Glomerular visceral epithelial cell (primary cell): ENCODE data around the gene MYO19.
"Not testable (repeated sequence)": the region's sequence is repeated elsewhere in the genome, so short reads cannot be mapped to it uniquely, and the experiment has no call there.

ENCODE experiments used
- DNase-seq: peaks from one replicate; pipeline ENCODE4 v3.0.0-alpha.2; 2016; ENCODE audit errors: extremely low spot score

MYO19 gene

DNA sequence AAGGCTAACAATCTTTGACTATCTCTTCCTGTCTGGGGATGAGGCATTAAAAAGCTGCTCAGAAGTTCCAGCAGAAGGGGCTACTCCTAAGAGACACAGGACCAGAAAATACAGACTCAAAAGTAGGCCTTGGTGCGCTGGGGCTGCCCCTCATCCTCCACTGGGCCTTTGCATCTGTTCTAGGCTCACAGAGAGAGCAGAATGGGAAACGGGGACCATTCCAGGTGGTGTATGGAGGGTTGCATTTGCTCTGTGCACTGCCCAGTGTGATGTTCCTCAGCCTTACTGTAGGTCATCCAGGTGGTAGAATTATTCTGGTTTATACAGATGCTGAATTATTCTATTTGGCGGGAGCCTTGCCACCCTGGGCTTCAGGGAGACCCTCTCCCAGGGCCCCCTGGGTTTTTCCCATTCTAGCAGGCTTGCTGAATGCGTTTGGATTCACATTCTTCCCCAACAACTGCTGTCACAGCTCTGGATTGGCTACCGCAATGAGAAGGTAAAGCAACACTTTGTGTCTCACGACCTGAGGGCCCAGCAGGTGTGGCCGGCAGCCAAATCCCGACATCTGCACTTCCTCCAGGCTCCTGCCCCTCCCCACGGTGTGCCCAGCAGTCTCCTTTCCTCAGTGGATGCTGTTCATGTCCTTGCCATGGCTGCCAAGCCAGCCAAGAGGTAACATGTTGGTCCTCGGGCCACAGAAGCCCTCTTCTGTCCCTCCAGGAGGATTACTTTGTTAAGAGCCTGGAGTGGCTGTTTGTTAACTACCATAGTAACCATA lies 73.1 kb downstream of the MYO19 start:
- DNase-seq = no peak

DNA sequence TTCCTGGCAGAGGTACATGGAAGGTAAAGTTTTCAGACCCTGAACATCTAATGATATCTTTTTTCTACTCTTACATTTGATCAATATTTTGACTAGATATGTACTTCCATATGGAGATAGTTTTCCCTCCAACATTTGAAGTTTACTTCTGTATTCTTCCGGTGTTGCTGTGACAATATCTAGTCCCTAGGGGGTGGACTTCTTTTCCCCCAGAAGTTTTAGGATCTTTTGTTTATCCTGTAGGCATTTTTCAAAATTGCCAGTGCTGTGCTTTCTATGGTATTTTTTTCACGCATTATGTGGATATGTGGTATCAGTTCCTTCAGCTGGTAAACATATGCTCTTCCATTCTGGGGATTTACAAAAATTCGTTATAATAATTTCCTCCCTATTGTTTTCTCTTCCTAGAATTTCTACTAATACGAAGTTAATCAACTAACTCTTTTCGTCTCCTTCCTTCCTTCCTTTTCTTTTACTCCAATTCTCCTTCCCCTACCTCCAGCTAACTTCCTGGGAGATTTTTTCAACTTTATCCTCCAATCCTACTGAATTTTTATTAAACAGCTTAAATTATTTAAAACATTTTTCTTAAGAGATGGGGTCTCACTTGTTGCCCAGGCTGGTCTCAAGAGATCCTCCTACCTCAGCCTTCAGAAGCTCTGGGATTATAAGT lies 74.3 kb downstream of the MYO19 start:
- no peak for DNase-seq

DNA sequence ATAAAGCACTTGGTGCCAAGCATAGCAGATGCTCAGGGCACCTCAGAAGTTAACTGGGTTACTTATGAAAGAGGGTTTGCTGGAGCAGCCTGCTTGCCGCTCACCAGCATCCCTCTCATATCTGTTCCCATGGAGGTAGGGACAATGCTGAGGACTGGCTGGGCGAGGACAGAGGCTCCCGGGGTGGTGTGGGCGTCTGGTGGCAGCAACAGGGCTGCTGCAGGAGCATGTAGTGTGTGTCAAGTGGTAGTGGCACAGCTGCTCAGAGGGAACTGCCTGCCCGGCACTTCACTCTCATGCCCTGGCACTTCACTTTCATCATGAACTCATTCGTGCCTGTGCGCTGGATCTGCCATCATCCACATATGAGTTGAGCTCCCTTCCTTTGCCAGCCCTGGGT lies 75.1 kb downstream of the MYO19 start:
- no peak for DNase-seq

DNA sequence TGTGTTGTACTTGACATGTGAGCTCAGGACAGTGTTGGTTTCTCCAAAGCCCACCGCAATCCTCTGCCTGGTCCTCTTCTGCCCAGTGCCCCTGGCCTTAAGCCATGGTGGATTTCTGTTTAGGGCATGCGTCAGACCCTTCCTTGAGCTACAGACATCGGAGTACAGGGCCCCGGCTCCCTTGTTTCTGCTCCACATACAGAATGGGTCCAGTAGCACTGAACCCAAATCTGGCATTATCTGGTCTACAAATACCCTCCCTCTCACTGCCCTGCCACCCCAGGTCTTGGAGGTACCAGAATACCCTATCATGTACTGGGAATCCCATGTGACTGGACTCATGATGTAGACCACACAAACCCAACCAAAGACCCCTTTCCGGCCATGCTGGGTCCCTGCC lies 75.6 kb downstream of the MYO19 start:
- DNase-seq = no peak

DNA sequence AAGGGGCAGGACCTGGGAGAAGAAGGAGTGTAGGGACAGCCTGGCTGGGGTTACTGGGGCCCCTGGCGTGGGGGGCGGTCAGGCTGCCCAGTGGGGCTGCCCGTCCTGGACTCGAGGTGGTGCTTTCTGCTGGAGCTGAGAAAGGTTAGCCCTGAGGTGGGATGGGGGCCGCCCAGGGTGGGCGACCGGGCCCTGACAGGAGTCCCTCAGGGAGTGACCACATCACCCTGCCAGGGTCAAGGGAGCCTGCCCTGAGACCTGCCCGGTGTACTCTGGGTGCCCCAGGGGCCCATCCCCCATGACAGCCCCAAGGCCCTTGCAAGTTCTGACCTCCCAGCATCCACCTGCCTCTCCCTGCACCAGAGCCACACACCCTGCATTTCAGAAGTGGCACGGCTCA lies 77.0 kb downstream of the MYO19 start:
- not testable (repeated sequence) for DNase-seq

DNA sequence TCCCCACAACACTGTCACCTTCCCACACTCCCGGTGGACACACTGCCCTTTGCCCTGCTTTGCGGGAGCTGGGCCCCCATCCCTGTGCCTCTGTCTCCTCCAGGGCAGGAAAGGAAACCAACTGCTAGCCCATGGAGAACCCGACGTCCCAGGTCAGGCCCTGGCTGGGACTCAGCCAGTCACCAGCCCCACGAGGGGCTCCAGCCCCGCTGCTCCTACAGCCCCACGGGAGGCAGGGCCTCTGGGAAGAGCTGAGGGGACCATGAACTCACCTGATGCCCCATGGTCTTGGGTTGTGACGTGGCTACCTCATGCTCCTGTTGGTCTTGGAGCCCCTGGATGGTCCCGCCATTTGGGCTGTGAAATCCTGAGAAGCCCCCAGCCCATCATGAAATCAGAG lies 81.8 kb downstream of the MYO19 start:
- DNase-seq = not testable (repeated sequence)

DNA sequence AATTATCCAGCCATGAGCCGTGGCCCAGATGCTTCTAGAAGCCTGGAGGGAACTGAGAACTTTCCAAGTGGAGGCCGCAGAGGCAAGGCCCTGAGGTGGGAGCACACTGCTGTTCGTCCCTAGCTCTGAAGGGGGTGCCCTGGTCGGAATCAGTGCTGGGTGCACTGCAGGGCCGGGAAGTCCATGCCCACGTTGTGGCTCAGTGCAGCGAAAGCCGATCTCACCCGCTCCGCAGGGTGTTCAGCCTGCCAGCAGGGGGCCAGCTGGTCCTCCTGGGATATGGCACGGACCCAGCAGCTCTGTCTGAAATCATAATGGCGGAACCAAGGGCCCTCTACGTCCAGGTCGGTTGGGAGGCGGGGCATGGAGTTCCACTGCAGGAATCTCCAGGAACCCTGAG lies 84.7 kb downstream of the MYO19 start:
- DNase-seq = not testable (repeated sequence)
